GM12801 (cell line): ENCODE results near the gene PXYLP1.

ENCODE experiments used
- CTCF ChIP-seq: IDR thresholded peaks from one replicate; pipeline ENCODE4 v1.5.1; 2011; ENCODE audit warnings: control low read depth; ENCODE audit not compliant: insufficient read length; ENCODE audit errors: extremely low read depth

PXYLP1 gene

GRCh38 chr3:141305436-141305835 is 73.8 kb downstream of the PXYLP1 start:
- TF ChIP-seq CTCF = no peak

GRCh38 chr3:141306276-141306675 is 74.7 kb downstream of the PXYLP1 start:
- no peak for TF ChIP-seq CTCF

GRCh38 chr3:141306922-141307321 is 75.3 kb downstream of the PXYLP1 start:
- no peak for TF ChIP-seq CTCF

- no peak for TF ChIP-seq CTCF
Measured at GRCh38 chr3:141307351-141308059, 75.9 kb downstream of the PXYLP1 start.

GRCh38 chr3:141308588-141309218 is 77.1 kb downstream of the PXYLP1 start:
- TF ChIP-seq CTCF = no peak

GRCh38 chr3:141311170-141311495 is 79.5 kb downstream of the PXYLP1 start:
- TF ChIP-seq CTCF = no peak

- TF ChIP-seq CTCF = peak; percentile 35
Measured at GRCh38 chr3:141311496-141312353, 80.1 kb downstream of the PXYLP1 start.
